Body of pancreas (tissue), 4 donors: ENCODE measurements around the gene UTP11. TPM values are rescaled to one million over a fixed set of nuclear protein-coding genes. Genes with fewer than 3 reads are reported as not detected.

ENCODE experiments used
- ATAC-seq: fragments of 150-250 bp; one replicate; pipeline ENCODE4 v1.9.1; 2016
- DNase-seq, 4 donors: peaks; one replicate each; pipeline ENCODE4 v3.0.0-alpha.2; 2019
- H3K27ac ChIP-seq, 4 donors: fragments of 200-600 bp; sonication (generic); 1 replicate in 3 of 4; 2 replicates in 1 of 4; pipeline versions ENCODE4 v1.5.1 to v1.6.1; 2016 to 2019; ENCODE audit warnings: mild to moderate bottlenecking in 1 of 4, mixed read lengths in 1 of 4, moderate library complexity in 1 of 4
- H3K27me3 ChIP-seq, 2 donors: fragments of 200-600 bp; sonication (generic); one replicate each; pipeline ENCODE4 v1.6.0; 2016; ENCODE audit warnings: mild to moderate bottlenecking in 1 of 2
- H3K36me3 ChIP-seq, 2 donors: fragments of 200-600 bp; sonication (generic); replicated peaks in 1 of 2; 2 replicates each; pipeline ENCODE4 v1.5.1; 2016; ENCODE audit warnings: low read depth in 2 of 2; ENCODE audit not compliant: insufficient read depth in 1 of 2
- H3K4me1 ChIP-seq: fragments of 200-600 bp; sonication (generic); one replicate; pipeline ENCODE4 v1.6.0; 2016
- H3K4me3 ChIP-seq, 2 donors: fragments of 200-600 bp; sonication (generic); 1 replicate in 1 of 2; 2 replicates in 1 of 2; pipeline ENCODE4 v1.5.1; 2016 to 2019
- H3K9me3 ChIP-seq, 3 donors: fragments of 200-600 bp; sonication (generic); 1 replicate in 2 of 3; 2 replicates in 1 of 3; pipeline ENCODE4 v1.5.1; 2016
- CTCF ChIP-seq, 7 experiments: fragments of 450-650 bp in 4 of 7; fragments of 200-600 bp in 3 of 7; sonication (generic) in 3 of 7; IDR thresholded peaks; one replicate each; pipeline ENCODE4 v1.5.1; 2016 to 2019; ENCODE audit warnings: antibody characterized with exemption in 7 of 7
- POLR2A ChIP-seq, 3 donors: fragments of 450-650 bp; IDR thresholded peaks; one replicate each; pipeline ENCODE4 v1.6.1; 2016; ENCODE audit warnings: antibody characterized with exemption in 3 of 3, mild to moderate bottlenecking in 2 of 3
- WGBS, 2 donors: methylation state at CpG; one replicate each; pipeline ENCODE4 v1.1.5; 2017; 5-methylcytosine and 5-hydroxymethylcytosine counted together
- intact Hi-C: fragments of 100-400 bp; cut with DNase I; formaldehyde crosslinking; loops from one replicate; pipeline ENCODE4 v1.15.1; 2023
- total RNA-seq, 2 donors: library from RNA; depleted of rRNA; stranded (reverse); fragments of >200 nt; gene quantifications; one replicate each; pipeline ENCODE4 v1.1.0, GENCODE V29; 2016

UTP11 gene
- total RNA-seq, 2 donors from 2014 or later, result 10.9 to 13.2 TPM

GRCh38 chr1:38062361-38063288 is 50.1 kb downstream of the UTP11 start:
- H3K36me3 ChIP-seq, result no peaks in the 10 kb centered on the region
- no peak overlapping the region for H3K27ac ChIP-seq
- no peak for ATAC-seq
- no peak for DNase-seq
- H3K4me3 ChIP-seq, result no peak overlapping the region
- WGBS, 2 donors, result 77 to 87% methylated on average over 5 to 6 of the region's 6 CpGs
- TF ChIP-seq POLR2A (IDR thresholded peaks at IDR 0.05) (no peak), CTCF (IDR thresholded peaks at IDR 0.05) (no peak)
- no peaks in the 10 kb centered on the region for H3K27me3 ChIP-seq
- intact Hi-C loops, result no loop called here
- H3K9me3 ChIP-seq, result no peaks in the 10 kb centered on the region
- peaks cover 6% of the 10 kb centered on the region for H3K4me1 ChIP-seq

DNA sequence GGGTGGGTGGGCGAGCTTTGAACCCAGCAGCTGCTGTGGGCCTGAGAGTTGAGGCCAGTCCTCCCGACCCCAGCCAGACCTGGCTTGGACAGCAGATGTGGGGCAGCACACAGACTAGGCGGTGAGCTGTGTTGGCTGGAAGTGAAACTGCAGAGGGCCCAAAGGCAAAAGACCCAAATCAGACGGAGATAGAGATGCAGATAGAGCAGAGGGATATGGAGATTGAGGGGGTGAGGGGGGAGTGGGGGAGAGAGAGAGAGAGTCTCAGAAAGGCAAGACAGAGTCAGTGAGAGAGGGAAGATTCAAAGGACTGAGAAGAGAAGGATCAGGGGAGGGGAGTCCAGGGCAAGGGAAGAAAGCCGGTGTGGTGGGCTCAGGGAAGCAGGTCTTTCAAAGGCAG is 51.1 kb downstream of the UTP11 start:
- TF ChIP-seq POLR2A (IDR thresholded peaks at IDR 0.05) (no peak), CTCF (IDR thresholded peaks at IDR 0.05) (no peak)
- peaks cover 6% of the 10 kb centered on the region for H3K4me1 ChIP-seq
- intact Hi-C loops, result no loop called here
- no peaks in the 10 kb centered on the region for H3K36me3 ChIP-seq
- H3K9me3 ChIP-seq, result no peaks in the 10 kb centered on the region
- no peak overlapping the region for H3K27ac ChIP-seq
- WGBS, 2 donors, result 70 to 78% methylated on average over 5 of the region's 5 CpGs
- H3K4me3 ChIP-seq, result no peak overlapping the region
- ATAC-seq (no peak), DNase-seq (no peak)
- H3K27me3 ChIP-seq, result no peaks in the 10 kb centered on the region

DNA sequence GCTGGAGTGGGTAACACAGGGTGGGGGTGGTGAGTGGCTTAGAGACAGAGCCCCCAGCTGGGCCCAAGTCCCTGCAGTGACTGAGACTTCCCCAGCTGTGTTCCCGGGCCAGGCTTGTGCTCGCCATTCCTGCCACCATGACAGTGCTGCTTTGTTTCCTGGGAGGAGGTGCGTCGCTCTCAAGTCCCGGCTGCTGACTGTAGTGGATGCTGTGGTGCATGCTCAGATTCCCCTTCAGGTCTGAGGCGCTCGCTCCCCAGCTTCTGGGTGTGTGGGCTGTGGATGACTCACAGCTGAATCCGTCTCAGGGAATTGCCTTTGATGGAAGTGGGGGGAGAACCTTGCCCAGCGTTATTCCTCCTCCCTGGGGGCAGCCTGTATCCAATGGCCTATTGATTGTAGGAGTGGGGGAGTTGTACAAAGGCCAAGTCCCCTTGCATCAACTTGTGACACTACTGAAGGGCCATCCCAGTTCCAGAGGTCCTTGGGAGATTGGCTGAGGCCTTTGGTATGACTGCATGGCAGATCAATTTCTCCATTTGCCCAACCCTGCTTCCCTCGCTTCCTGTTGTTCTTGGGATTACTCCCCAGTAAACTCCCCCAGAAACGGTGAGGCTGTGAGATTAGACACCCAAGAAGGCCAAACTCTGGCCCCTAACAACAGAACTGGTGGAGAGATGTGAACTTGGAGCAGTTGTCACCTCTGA is 51.8 kb downstream of the UTP11 start:
- Histone ChIP-seq H3K27me3 (no peaks in the 10 kb centered on the region), H3K36me3 (no peaks in the 10 kb centered on the region), H3K4me3 (no peak overlapping the region), H3K9me3 (no peaks in the 10 kb centered on the region), H3K4me1 (peaks cover 6% of the 10 kb centered on the region), H3K27ac (no peak overlapping the region)
- no peak for ATAC-seq
- intact Hi-C loops, result no loop called here
- TF ChIP-seq POLR2A (IDR thresholded peaks at IDR 0.05) (no peak), CTCF (IDR thresholded peaks at IDR 0.05) (no peak)
- DNase-seq, result no peak
- 76 to 85% methylated on average over 4 to 11 of the region's 11 CpGs for WGBS, 2 donors

DNA sequence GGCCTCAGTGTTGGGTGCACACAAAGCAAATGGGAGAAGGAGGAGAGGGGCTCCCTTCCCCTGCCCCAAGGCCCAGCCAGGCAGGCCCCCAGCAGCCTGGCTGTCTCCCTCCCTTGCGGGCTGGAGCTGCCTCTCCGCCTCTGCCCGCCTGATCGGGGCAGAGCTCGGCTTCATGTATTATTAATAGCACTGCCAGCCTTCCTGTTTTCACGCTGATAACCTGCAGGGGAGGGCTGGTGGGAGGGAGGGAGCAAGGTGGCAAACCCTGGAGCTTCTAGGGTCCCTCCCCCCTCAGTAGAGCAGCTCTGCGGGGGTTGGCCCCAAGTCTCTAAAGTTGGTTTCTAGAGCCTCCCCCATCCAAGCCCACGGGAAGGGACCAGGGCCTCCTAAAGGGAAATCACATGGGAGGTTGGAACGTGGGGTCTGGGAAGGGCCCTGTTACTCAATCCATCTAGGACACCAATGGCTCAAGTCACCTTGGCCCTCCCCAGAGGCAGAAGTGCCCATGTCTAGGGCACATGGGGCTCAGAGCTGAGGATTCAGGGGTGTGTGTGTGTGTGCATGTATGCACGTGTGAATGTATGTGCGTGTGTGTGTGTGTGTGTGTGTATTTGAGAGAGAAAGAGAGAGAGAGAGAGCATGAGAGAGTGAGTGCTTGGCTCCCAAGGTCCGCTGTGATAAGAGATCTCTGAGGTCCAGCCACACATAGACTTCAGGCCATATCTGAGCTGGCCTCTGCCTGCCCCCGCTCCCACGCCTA is 55.9 kb downstream of the UTP11 start:
- Histone ChIP-seq H3K27ac (no peak overlapping the region), H3K4me3 (no peak overlapping the region), H3K9me3 (no peaks in the 10 kb centered on the region), H3K27me3 (no peaks in the 10 kb centered on the region), H3K4me1 (no peaks in the 10 kb centered on the region), H3K36me3 (no peaks in the 10 kb centered on the region)
- TF ChIP-seq CTCF (IDR thresholded peaks at IDR 0.05) (no peak), POLR2A (IDR thresholded peaks at IDR 0.05) (no peak)
- 40 to 48% methylated on average over 12 to 14 of the region's 14 CpGs for WGBS, 2 donors
- ATAC-seq (no peak), DNase-seq (no peak)
- intact Hi-C loops, result no loop called here
